ENCODE results near the gene PARP14.

DNA sequence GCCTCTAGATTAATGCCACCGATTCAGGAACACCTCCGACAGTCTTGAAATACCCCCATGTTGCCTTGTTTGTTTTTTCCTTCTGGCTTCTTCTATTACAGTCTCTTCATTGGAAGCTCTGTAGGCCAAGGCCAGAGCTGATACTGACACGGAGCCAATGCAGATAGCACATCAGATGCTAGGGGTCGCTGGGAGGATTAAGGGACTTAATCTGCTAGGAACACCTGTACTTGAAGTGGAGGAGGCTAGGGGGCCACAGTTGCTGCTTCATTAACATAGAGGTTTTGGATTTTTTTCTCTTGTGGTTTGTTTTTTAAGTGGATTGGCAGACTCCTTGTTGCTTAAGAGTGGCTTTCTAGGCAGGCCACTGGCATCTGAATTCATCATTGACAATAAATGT, 49.6 kb downstream of the PARP14 start:
- TF ChIP-seq, protein P1, sequence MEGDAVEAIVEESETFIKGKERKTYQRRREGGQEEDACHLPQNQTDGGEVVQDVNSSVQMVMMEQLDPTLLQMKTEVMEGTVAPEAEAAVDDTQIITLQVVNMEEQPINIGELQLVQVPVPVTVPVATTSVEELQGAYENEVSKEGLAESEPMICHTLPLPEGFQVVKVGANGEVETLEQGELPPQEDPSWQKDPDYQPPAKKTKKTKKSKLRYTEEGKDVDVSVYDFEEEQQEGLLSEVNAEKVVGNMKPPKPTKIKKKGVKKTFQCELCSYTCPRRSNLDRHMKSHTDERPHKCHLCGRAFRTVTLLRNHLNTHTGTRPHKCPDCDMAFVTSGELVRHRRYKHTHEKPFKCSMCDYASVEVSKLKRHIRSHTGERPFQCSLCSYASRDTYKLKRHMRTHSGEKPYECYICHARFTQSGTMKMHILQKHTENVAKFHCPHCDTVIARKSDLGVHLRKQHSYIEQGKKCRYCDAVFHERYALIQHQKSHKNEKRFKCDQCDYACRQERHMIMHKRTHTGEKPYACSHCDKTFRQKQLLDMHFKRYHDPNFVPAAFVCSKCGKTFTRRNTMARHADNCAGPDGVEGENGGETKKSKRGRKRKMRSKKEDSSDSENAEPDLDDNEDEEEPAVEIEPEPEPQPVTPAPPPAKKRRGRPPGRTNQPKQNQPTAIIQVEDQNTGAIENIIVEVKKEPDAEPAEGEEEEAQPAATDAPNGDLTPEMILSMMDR (IDR thresholded peaks at IDR 0.05), result no peak
- no peak for TF ChIP-seq EZH2 (IDR thresholded peaks at IDR 0.05; ENCODE audit: borderline replicate concordance, insufficient read depth, low read depth, low read length, poor library complexity, severe bottlenecking)
